ENCODE measurements around the gene MBD3.
A peak's percentile ranks its signal among the peaks of the same experiment; 100 is the strongest.

The MBD3 gene

DNA sequence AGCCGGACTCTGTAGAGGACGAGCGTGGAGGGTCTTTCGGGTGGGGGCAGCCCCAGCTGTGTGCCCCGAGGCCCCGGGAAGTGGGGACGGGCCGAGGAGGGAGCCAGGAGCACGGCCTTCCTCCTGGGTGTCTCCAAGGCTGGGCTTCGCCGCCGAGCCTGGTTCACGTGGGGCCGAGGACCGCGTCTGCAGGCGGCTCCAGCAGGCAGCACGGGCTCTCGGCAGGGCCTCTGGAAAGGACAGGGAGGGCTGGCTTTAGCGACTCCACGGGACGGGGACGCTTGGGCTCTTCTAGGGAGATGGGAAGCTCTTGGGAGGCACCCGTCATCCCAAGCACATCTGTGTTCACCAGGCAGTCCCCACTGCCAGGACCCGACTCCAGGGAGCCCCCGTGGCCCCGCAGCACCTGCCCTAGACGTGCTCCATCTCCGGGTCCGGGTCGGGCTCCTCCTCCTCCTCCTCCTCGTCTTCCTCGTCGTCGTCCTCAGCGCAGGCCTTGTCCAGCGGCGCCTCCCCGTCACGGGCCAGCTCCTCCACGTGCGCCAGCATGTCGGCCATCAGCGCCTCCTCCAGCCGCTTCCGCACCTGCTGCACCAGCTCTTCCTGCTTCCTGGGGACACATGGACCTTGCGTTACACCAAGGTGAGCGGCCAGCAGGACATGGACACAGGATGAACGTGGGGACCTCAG, 14.6 kb downstream of the MBD3 start:
- H3K4me3 ChIP-seq, result no peak overlapping the region
- peaks cover 53% of the 10 kb centered on the region for H3K36me3 ChIP-seq (replicated peaks)
- no peaks in the 10 kb centered on the region for H3K27me3 ChIP-seq (ENCODE audit: low read depth)
- no peak for DNase-seq (ENCODE audit: low spot score in 2 of 2)
- in situ Hi-C loops (cut with MboI; ENCODE audit: low sequenced_read_pairs), result no loop called here
- no peaks in the 10 kb centered on the region for H3K4me1 ChIP-seq
- no peaks in the 10 kb centered on the region for H3K9me3 ChIP-seq

GRCh38 chr19:1577090-1577928, 15.4 kb downstream of the MBD3 start:
- Histone ChIP-seq H3K36me3 (replicated peaks) (peaks cover 48% of the 10 kb centered on the region), H3K4me3 (no peak overlapping the region), H3K4me1 (no peaks in the 10 kb centered on the region), H3K9me3 (no peaks in the 10 kb centered on the region), H3K27me3 (ENCODE audit: low read depth) (no peaks in the 10 kb centered on the region)
- in situ Hi-C loops (cut with MboI; ENCODE audit: low sequenced_read_pairs), result no loop called here
- no peak for DNase-seq (ENCODE audit: low spot score in 2 of 2)

GRCh38 chr19:1576242-1577089, 16.2 kb downstream of the MBD3 start:
- Histone ChIP-seq H3K4me1 (no peaks in the 10 kb centered on the region), H3K27me3 (ENCODE audit: low read depth) (no peaks in the 10 kb centered on the region), H3K4me3 (no peak overlapping the region), H3K9me3 (no peaks in the 10 kb centered on the region), H3K36me3 (replicated peaks) (peaks cover 41% of the 10 kb centered on the region)
- in situ Hi-C loops (cut with MboI; ENCODE audit: low sequenced_read_pairs), result no loop called here
- DNase-seq (ENCODE audit: low spot score in 2 of 2), result no peak

DNA sequence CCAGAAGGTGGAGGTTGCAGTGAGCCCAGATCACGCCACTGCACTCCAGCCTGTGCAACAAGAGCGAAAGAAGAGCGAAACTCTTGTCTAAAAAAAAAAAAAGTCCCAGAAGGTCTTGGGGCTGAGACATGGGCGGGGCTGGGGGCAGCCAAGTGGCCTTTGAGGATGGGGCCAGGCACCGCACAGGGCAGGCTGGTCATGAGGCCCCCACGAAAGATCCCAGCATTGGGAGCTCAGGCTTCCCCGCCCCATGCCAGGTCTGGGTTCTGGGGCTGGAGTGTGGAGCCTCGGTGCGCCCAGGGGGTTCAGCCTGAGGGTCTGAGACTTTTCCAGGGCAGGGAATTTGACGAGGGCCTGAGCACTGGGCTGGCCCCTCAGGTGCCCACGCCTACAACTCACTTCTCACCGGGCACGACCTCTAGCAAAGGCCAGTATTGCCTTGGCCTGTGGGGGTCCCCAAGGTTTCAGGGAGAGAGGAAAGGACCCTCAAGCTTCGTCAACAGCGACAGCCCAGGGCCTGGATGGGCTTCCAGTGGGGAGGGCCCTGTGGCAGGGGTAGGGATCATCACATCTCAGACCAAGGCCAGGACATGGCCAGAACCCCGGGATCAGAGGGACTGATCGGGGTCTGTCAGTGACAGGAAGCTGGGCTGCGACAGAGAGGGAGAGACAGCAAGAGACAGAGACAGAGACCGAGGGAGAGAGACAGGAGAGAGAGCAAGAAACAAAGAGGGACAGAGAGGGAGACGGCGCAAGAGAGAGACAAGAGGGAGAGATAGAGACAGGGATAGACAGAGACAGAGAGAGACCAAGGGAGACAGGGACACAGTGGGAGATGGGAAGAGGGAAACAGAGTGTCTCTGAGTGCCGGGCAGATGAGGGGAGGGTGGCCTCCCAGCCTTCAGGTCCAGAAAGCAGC, 17.1 kb downstream of the MBD3 start:
- Histone ChIP-seq H3K27me3 (ENCODE audit: low read depth) (no peaks in the 10 kb centered on the region), H3K4me1 (no peaks in the 10 kb centered on the region), H3K36me3 (replicated peaks) (peaks cover 34% of the 10 kb centered on the region), H3K4me3 (no peak overlapping the region), H3K9me3 (no peaks in the 10 kb centered on the region)
- in situ Hi-C loops (cut with MboI; ENCODE audit: low sequenced_read_pairs), result no loop called here
- DNase-seq (ENCODE audit: low spot score in 2 of 2), result no peak

GRCh38 chr19:1574354-1575136, 18.1 kb downstream of the MBD3 start:
- in situ Hi-C loops (cut with MboI; ENCODE audit: low sequenced_read_pairs), result no loop called here
- peaks cover 24% of the 10 kb centered on the region for H3K36me3 ChIP-seq (replicated peaks)
- H3K9me3 ChIP-seq, result no peaks in the 10 kb centered on the region
- H3K27me3 ChIP-seq (ENCODE audit: low read depth), result no peaks in the 10 kb centered on the region
- no peak overlapping the region for H3K4me3 ChIP-seq
- DNase-seq (ENCODE audit: low spot score in 2 of 2), result no peak
- H3K4me1 ChIP-seq, result no peaks in the 10 kb centered on the region

GRCh38 chr19:1572795-1573194, 19.9 kb downstream of the MBD3 start:
- Histone ChIP-seq H3K27me3 (ENCODE audit: low read depth) (no peaks in the 10 kb centered on the region), H3K9me3 (no peaks in the 10 kb centered on the region), H3K4me3 (no peak overlapping the region), H3K4me1 (no peaks in the 10 kb centered on the region), H3K36me3 (replicated peaks) (peaks cover 11% of the 10 kb centered on the region)
- DNase-seq (ENCODE audit: low spot score in 2 of 2), result no peak
- in situ Hi-C loops (cut with MboI; ENCODE audit: low sequenced_read_pairs), result no loop called here

DNA sequence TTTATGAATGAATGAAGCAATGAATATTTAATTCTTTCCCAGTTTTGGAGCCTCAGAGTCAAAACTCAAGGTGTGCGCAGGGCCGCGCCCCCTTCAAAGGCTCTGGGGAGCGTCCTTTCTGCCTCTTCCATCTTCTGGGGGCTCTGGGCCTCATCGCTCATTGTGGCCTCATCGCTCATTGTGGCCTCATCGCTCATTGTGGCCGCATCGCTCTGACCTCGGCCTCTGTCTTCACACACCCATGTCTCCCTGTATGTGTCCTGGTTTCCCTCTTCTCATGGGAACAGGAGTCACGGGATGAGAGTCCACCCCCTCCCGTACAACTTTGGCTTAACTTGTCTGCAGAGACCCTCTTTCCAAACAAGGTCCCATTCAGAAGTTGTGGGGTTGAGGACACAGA, 21.3 kb downstream of the MBD3 start:
- no peaks in the 10 kb centered on the region for H3K36me3 ChIP-seq (replicated peaks)
- no peaks in the 10 kb centered on the region for H3K27me3 ChIP-seq (ENCODE audit: low read depth)
- no peak overlapping the region for H3K4me3 ChIP-seq
- no peak for DNase-seq (ENCODE audit: low spot score in 2 of 2)
- no peaks in the 10 kb centered on the region for H3K4me1 ChIP-seq
- H3K9me3 ChIP-seq, result no peaks in the 10 kb centered on the region
- in situ Hi-C loops (cut with MboI; ENCODE audit: low sequenced_read_pairs), result no loop called here

DNA sequence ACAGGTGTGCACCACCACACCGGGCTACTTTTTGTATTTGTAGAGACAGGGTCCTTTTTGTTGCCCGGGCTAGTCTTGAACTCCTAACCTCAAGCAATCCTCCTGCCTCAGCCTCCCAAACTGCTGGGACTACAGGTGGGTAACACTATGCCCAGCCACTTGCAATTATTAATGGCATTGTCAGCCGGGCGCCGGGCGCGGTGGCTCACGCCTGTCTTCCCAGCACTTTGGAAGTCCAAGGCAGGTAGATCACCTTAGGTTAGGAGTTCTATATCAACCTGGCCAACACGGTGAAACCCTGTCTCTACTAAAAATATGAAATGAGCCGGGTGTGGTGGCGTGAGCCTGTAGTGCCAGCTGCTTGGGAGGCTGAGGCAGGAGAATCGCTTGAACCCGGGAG, 21.8 kb downstream of the MBD3 start:
- Histone ChIP-seq H3K36me3 (replicated peaks) (no peaks in the 10 kb centered on the region), H3K4me1 (no peaks in the 10 kb centered on the region)
- in situ Hi-C loops (cut with MboI; ENCODE audit: low sequenced_read_pairs), result no loop called here

GRCh38 chr19:1569997-1570396, 22.7 kb downstream of the MBD3 start:
- Histone ChIP-seq H3K36me3 (replicated peaks) (peaks cover 2% of the 10 kb centered on the region), H3K9me3 (no peaks in the 10 kb centered on the region), H3K4me3 (no peak overlapping the region), H3K4me1 (no peaks in the 10 kb centered on the region), H3K27me3 (ENCODE audit: low read depth) (no peaks in the 10 kb centered on the region)
- in situ Hi-C loops (cut with MboI; ENCODE audit: low sequenced_read_pairs), result no loop called here
- DNase-seq (ENCODE audit: low spot score in 2 of 2), result no peak

More for the DNA sequence above, 21.8 kb downstream of the MBD3 start:
- Histone ChIP-seq H3K27me3 (ENCODE audit: low read depth) (no peaks in the 10 kb centered on the region), H3K9me3 (no peaks in the 10 kb centered on the region), H3K4me3 (no peak overlapping the region)
- DNase-seq (ENCODE audit: low spot score in 2 of 2), result no peak

GRCh38 chr19:1568320-1569019, 24.2 kb downstream of the MBD3 start, which contains the start of gene MEX3D:
Gene MEX3D (minus strand): TSS chr19:1568325. CDS start chr19:1568058, 267 bp downstream.
- Histone ChIP-seq H3K36me3 (replicated peaks) (peaks cover 2% of the 10 kb centered on the region), H3K4me1 (no peaks in the 10 kb centered on the region), H3K27me3 (ENCODE audit: low read depth) (no peaks in the 10 kb centered on the region), H3K4me3 (peak within 1 kb of the TSS; percentile 70), H3K9me3 (no peaks in the 10 kb centered on the region)
- in situ Hi-C loops (cut with MboI; ENCODE audit: low sequenced_read_pairs), result no loop called here
- peak; percentile 56 to 81 for DNase-seq (ENCODE audit: low spot score in 2 of 2)

DNA sequence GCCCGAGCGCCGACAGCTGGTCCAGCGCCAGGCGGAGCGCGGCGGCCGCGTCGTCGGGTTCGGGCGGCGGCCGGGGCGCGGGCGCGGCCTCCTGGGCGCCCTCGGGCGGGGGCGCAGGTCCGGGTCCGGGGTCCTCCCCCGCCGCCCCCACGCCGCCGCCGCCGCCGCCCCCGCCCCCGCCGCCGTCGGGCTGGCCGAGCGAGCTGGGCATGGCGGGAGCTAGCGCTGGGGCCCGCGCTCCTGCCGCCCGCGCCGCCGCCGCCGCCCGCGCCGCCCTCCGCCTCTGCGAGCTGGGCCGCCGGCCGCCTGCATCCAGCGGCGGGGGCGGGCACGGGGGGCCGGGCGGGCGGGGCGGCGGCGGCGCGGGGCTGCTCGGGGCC, 24.8 kb downstream of the MBD3 start:
- no peaks in the 10 kb centered on the region for H3K9me3 ChIP-seq
- no peaks in the 10 kb centered on the region for H3K4me1 ChIP-seq
- H3K4me3 ChIP-seq, result no peak overlapping the region
- no peak for DNase-seq (ENCODE audit: low spot score in 2 of 2)
- H3K36me3 ChIP-seq (replicated peaks), result peaks cover 2% of the 10 kb centered on the region
- no peaks in the 10 kb centered on the region for H3K27me3 ChIP-seq (ENCODE audit: low read depth)
- in situ Hi-C loops (cut with MboI; ENCODE audit: low sequenced_read_pairs), result no loop called here

Measured in HAP-1 (cell line).